BJ (cell line): ENCODE measurements around the gene GANAB. TPM values are rescaled to one million over a fixed set of nuclear protein-coding genes. Genes with fewer than 3 reads are reported as not detected.

Experiments used
- CTCF ChIA-PET: fragments of 350-600 bp; formaldehyde crosslinking; extraction: SDS; loops from one replicate; lab custom pipeline; 2021; ENCODE audit warnings: antibody characterized with exemption, inconsistent platforms; lab: Yijun Ruan, JAX
- POLR2A ChIA-PET: fragments of 300-600 bp; sonication (Branson Sonifier 250); formaldehyde crosslinking; extraction: SDS; loops from one replicate; lab custom pipeline; 2021; ENCODE audit warnings: antibody characterized with exemption; lab: Charles Lee
- DNase-seq: peaks from one replicate; pipeline ENCODE4 v3.0.0-alpha.2; 2011; ENCODE audit warnings: low read depth
- H3K27me3 ChIP-seq: 2 replicates; pipeline ENCODE4 v1.6.0; 2011; ENCODE audit warnings: low read length; ENCODE audit not compliant: control insufficient read depth, insufficient read depth
- H3K36me3 ChIP-seq: 2 replicates; pipeline ENCODE4 v1.5.1; 2011; ENCODE audit warnings: low read length; ENCODE audit not compliant: control insufficient read depth, insufficient read depth
- H3K4me3 ChIP-seq: 2 replicates; pipeline ENCODE4 v1.5.1; 2011; ENCODE audit warnings: low read depth, mild to moderate bottlenecking, control low read depth, low read length
- CTCF ChIP-seq: IDR thresholded peaks from 2 replicates; pipeline ENCODE4 v1.5.1; 2011; ENCODE audit warnings: low read depth, mild to moderate bottlenecking, control low read depth, inconsistent platforms, low read length, moderate library complexity; ENCODE audit not compliant: insufficient read depth
- polyA plus RNA-seq: library from polyadenylated mRNA; depleted of rRNA; stranded (reverse); fragments of >200 nt; gene quantifications from 2 replicates; pipeline ENCODE4 v1.2.3, GENCODE V29; 2011

The GANAB gene
- polyA plus RNA-seq, 1 experiment: 463 TPM

GRCh38 chr11:62688491-62688890 is 42.1 kb upstream of the GANAB start:
- POLR2A ChIA-PET: interaction anchor here (1.1 to 1.5 kb wide), 2 partner anchors 24 to 115 kb away, joined by 5 to 7 read pairs; partner anchors contain the start of genes C11orf98, CSKMT and EEF1G

GRCh38 chr11:62687508-62688396 is 41.3 kb upstream of the GANAB start:
- DNase-seq: no peak
- TF ChIP-seq CTCF: no peak
- H3K4me3 ChIP-seq: peak overlapping the region; percentile 5; the same call in 1 of the 2 replicates
- ChIA-PET POLR2A (no interaction called here), CTCF (interaction anchor here (2.6 to 4.0 kb wide), 2 partner anchors 11 to 95 kb away, joined by 5 to 13 read pairs; partner anchors contain the start of gene TUT1)
- H3K27me3 ChIP-seq: no peaks in the 10 kb centered on the region
- peaks cover 13% of the 10 kb centered on the region for H3K36me3 ChIP-seq

More at GRCh38 chr11:62688491-62688890, 42.1 kb upstream of the GANAB start:
- peaks cover 16% of the 10 kb centered on the region for H3K36me3 ChIP-seq
- no peak for DNase-seq
- peak overlapping the region; percentile 0 for H3K4me3 ChIP-seq
- TF ChIP-seq CTCF: no peak
- CTCF ChIA-PET: interaction anchor here (1.5 to 4.0 kb wide), 6 partner anchors 11 to 98 kb away, joined by 3 to 13 read pairs (median 6); partner anchors contain the start of genes C11orf98, CSKMT, LBHD1 and TMEM179B
- H3K27me3 ChIP-seq: no peaks in the 10 kb centered on the region

- no peaks in the 10 kb centered on the region for H3K27me3 ChIP-seq
- H3K36me3 ChIP-seq: 0 out of 2 replicates have a peak, but pooled peaks cover under 1% of the 10 kb centered on the region
- POLR2A ChIA-PET: no interaction called here
- CTCF ChIA-PET: interaction anchor here (3.3 kb wide), 1 partner anchor 12 kb away, joined by 40 read pairs; no protein-coding TSS in a partner anchor
- H3K4me3 ChIP-seq: no peak overlapping the region
- DNase-seq: no peak
- TF ChIP-seq CTCF: no peak
These were observed 36.1 kb upstream of the GANAB start for GRCh38 chr11:62682518-62682917.

- H3K27me3 ChIP-seq: no peaks in the 10 kb centered on the region
- no peak for DNase-seq
- POLR2A ChIA-PET: no interaction called here
- TF ChIP-seq CTCF: peak; percentile 67
- CTCF ChIA-PET: interaction anchor here (0.6 to 3.3 kb wide), 28 partner anchors 9 to 299 kb away, joined by 3 to 40 read pairs (median 4); partner anchors contain the start of genes C11orf98, CSKMT, EML3 and GNG3
- peaks cover 11% of the 10 kb centered on the region for H3K36me3 ChIP-seq
- H3K4me3 ChIP-seq: no peak overlapping the region
These were observed 34.4 kb upstream of the GANAB start for GRCh38 chr11:62680825-62681240.
